ENCODE results near the gene CIT.

Gene CIT

GRCh38 chr12:119704065-119704747, 172.9 kb downstream of the CIT start:
- H3K9me3 ChIP-seq (ENCODE audit: control insufficient read depth, insufficient read depth, low read depth, low read length) = no peaks in the 10 kb centered on the region
- peaks cover 25 to 68% of the 10 kb centered on the region in 2 experiments for H3K36me3 ChIP-seq (ENCODE audit: control insufficient read depth in 2 of 2, insufficient read depth in 1 of 2, low read length in 2 of 2)
- H3K4me3 ChIP-seq (ENCODE audit: low read depth, low read length) = no peak overlapping the region
- TF ChIP-seq ZNF664 (tag by site-specific recombination; IDR thresholded peaks at IDR 0.05) = no peak
- TF ChIP-seq ZNF626 (tag by site-specific recombination; IDR thresholded peaks at IDR 0.05) = no peak
- H3K27ac ChIP-seq (ENCODE audit: extremely low read depth, low read depth, low read length) = no peak overlapping the region
- H3K4me1 ChIP-seq (ENCODE audit: control insufficient read depth, insufficient read depth, low read length) = no peaks in the 10 kb centered on the region
- POLR2A ChIA-PET = no interaction called here
- CTCF ChIA-PET = interaction anchor here (1.1 kb wide), 1 partner anchor 77 kb away, joined by 3 read pairs; no protein-coding TSS in a partner anchor

GRCh38 chr12:119700078-119700477, 177.0 kb downstream of the CIT start:
- ChIA-PET CTCF (no interaction called here), POLR2A (no interaction called here)
- TF ChIP-seq FEZF1 (tag by site-specific recombination; IDR thresholded peaks at IDR 0.05) = no peak
- no peak for TF ChIP-seq REST (tag by site-specific recombination; IDR thresholded peaks at IDR 0.05)
- H3K27ac ChIP-seq (ENCODE audit: extremely low read depth, low read depth, low read length) = no peak overlapping the region
- H3K36me3 ChIP-seq (ENCODE audit: control insufficient read depth in 2 of 2, insufficient read depth in 1 of 2, low read length in 2 of 2) = peaks cover 21 to 60% of the 10 kb centered on the region in 2 experiments
- no peaks in the 10 kb centered on the region for H3K9me3 ChIP-seq (ENCODE audit: control insufficient read depth, insufficient read depth, low read depth, low read length)
- H3K4me3 ChIP-seq (ENCODE audit: low read depth, low read length) = no peak overlapping the region
- no peaks in the 10 kb centered on the region for H3K4me1 ChIP-seq (ENCODE audit: control insufficient read depth, insufficient read depth, low read length)

GRCh38 chr12:119699199-119699760, 177.8 kb downstream of the CIT start:
- no peak overlapping the region for H3K4me3 ChIP-seq (ENCODE audit: low read depth, low read length)
- POLR2A ChIA-PET = no interaction called here
- peaks cover 21 to 55% of the 10 kb centered on the region in 2 experiments for H3K36me3 ChIP-seq (ENCODE audit: control insufficient read depth in 2 of 2, insufficient read depth in 1 of 2, low read length in 2 of 2)
- TF ChIP-seq ZNF600 (tag by site-specific recombination; IDR thresholded peaks at IDR 0.05) = no peak
- TF ChIP-seq ZNF621 (tag by site-specific recombination; IDR thresholded peaks at IDR 0.05) = no peak
- TF ChIP-seq PRDM6 (tag by site-specific recombination; IDR thresholded peaks at IDR 0.05) = no peak
- TF ChIP-seq REST (tag by site-specific recombination; IDR thresholded peaks at IDR 0.05) = no peak
- TF ChIP-seq ZNF16 (tag by site-specific recombination; IDR thresholded peaks at IDR 0.05; ENCODE audit: low read depth) = no peak
- no peaks in the 10 kb centered on the region for H3K4me1 ChIP-seq (ENCODE audit: control insufficient read depth, insufficient read depth, low read length)
- CTCF ChIA-PET = interaction anchor here (1.1 kb wide), 1 partner anchor 53 kb away, joined by 7 read pairs; no protein-coding TSS in a partner anchor
- no peaks in the 10 kb centered on the region for H3K9me3 ChIP-seq (ENCODE audit: control insufficient read depth, insufficient read depth, low read depth, low read length)
- H3K27ac ChIP-seq (ENCODE audit: extremely low read depth, low read depth, low read length) = no peak overlapping the region
